ENCODE data around the gene MPG.

- TF ChIP-seq ZBTB43 (CRISPR knock-in tag; IDR thresholded peaks at IDR 0.05) (no peak), PRDM15 (CRISPR knock-in tag; IDR thresholded peaks at IDR 0.05) (no peak), CTCF (IDR thresholded peaks at IDR 0.05) (no peak), ZNF121 (CRISPR knock-in tag; IDR thresholded peaks at IDR 0.05) (no peak), SMAD3 (CRISPR knock-in tag; IDR thresholded peaks at IDR 0.05; ENCODE audit: borderline replicate concordance) (no peak), SP1 (CRISPR knock-in tag; conservative IDR thresholded peaks at IDR 0.05) (no peak), ELF4 (CRISPR knock-in tag; IDR thresholded peaks at IDR 0.05; ENCODE audit: low read depth) (no peak), ZNF512 (CRISPR knock-in tag; IDR thresholded peaks at IDR 0.05; ENCODE audit: borderline replicate concordance) (no peak), E2F5 (CRISPR knock-in tag; IDR thresholded peaks at IDR 0.05) (no peak)
Observed at GRCh38 chr16:91484-91883, 13.5 kb downstream of the MPG start.

All from WTC11 (cell line).